ENCODE results near the gene LDHA. TPM values are rescaled to one million over a fixed set of nuclear protein-coding genes. Genes with fewer than 3 reads are reported as not detected.

The LDHA gene
- polyA plus RNA-seq, 2 of the 4 experiments (the other 2 are of a cell fraction): 2,571 to 4,418 TPM

DNA sequence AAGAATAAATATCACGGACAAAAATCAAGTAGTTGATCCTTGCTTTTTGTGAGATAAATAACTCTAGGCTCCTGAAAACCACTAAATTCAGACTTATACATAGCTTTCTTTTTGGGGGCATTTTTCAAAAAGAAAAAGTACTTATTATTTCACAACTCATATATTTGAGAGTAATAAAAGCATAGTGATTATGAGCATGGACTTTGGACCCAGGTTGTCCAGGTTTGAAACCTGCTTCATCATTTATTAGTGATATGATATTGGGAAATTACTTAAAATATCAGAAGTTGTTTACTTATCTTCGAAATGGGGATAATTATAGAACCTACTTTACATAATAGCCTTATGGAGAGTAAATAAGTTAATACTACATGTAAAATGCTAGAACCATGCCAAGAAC lies 44.3 kb downstream of the LDHA start:
- TF ChIP-seq KDM1A (IDR thresholded peaks at IDR 0.05; ENCODE audit: low read depth) (no peak), FOSB (CRISPR knock-in tag; IDR thresholded peaks at IDR 0.05) (no peak), TFCP2L1 (CRISPR knock-in tag; IDR thresholded peaks at IDR 0.05) (no peak), CHD4 (IDR thresholded peaks at IDR 0.05; ENCODE audit: borderline replicate concordance) (no peak), HDAC2 (IDR thresholded peaks at IDR 0.05) (no peak), HES2 (IDR thresholded peaks at IDR 0.05) (no peak), JUNB (IDR thresholded peaks at IDR 0.05) (no peak), SREBF2 (IDR thresholded peaks at IDR 0.05) (no peak), FOXS1 (CRISPR knock-in tag; IDR thresholded peaks at IDR 0.05) (no peak), NPAS2 (CRISPR knock-in tag; IDR thresholded peaks at IDR 0.05; ENCODE audit: borderline replicate concordance) (no peak), USF2 (IDR thresholded peaks at IDR 0.05) (no peak), ZC3H11A (IDR thresholded peaks at IDR 0.05) (no peak), BHLHE40 (IDR thresholded peaks at IDR 0.05; ENCODE audit: low read depth, low read length) (no peak), EHMT2 (IDR thresholded peaks at IDR 0.05; ENCODE audit: low read depth) (no peak), CHD2 (IDR thresholded peaks at IDR 0.05; ENCODE audit: low read length, partially characterized antibody) (no peak), ESRRA (IDR thresholded peaks at IDR 0.05; ENCODE audit: borderline replicate concordance, low read length) (no peak)
- Histone ChIP-seq H3K4me3 (no peak overlapping the region), H3K4me2 (no peak overlapping the region), H3K4me1 (no peaks in the 10 kb centered on the region), H3K27ac (no peak overlapping the region), H3K9me3 (no peaks in the 10 kb centered on the region)
- POLR2A ChIA-PET: no interaction called here
- CTCF ChIA-PET: interaction anchor here (1.8 kb wide), 1 partner anchor 11 kb away, joined by 4 read pairs; no protein-coding TSS in a partner anchor
- ATAC-seq: no peak
- no peak for FAIRE-seq
- 49% methylated on average over 2 of the region's 2 CpGs for WGBS (ENCODE audit: missing lambda C conversion rate)
- no peak for DNase-seq (ENCODE audit: low read depth in 1 of 2, low spot score in 1 of 2)

GRCh38 chr11:18449251-18449650 lies 54.9 kb downstream of the LDHA start:
- FAIRE-seq (no peak), ATAC-seq (no peak), DNase-seq (ENCODE audit: low read depth in 1 of 2, low spot score in 1 of 2) (no peak)
- POLR2A ChIA-PET: no interaction called here
- CTCF ChIA-PET: interaction anchor here (0.6 to 0.7 kb wide), 3 partner anchors 95 to 404 kb away, joined by 3 to 4 read pairs (median 3); no protein-coding TSS in a partner anchor
- no peaks in the 10 kb centered on the region for H3K4me1 ChIP-seq
- TF ChIP-seq HMGXB4 (CRISPR knock-in tag; IDR thresholded peaks at IDR 0.05; ENCODE audit: borderline replicate concordance): no peak
- TF ChIP-seq JUNB (IDR thresholded peaks at IDR 0.05): no peak
- no peak for TF ChIP-seq EP300 (IDR thresholded peaks at IDR 0.05)
- TF ChIP-seq EHMT2 (IDR thresholded peaks at IDR 0.05; ENCODE audit: low read depth): no peak
- no peak for TF ChIP-seq SREBF2 (IDR thresholded peaks at IDR 0.05)
- TF ChIP-seq RCOR1 (IDR thresholded peaks at IDR 0.05; ENCODE audit: low read depth, low read length): no peak
- TF ChIP-seq CTCF (IDR thresholded peaks at IDR 0.05): no peak
- no peak for TF ChIP-seq EHF (CRISPR knock-in tag; IDR thresholded peaks at IDR 0.05)
- TF ChIP-seq MAZ (IDR thresholded peaks at IDR 0.05; ENCODE audit: borderline replicate concordance, low read depth, low read length): no peak
- no peak for TF ChIP-seq HOXB5 (CRISPR knock-in tag; IDR thresholded peaks at IDR 0.05)
- TF ChIP-seq, protein P1, sequence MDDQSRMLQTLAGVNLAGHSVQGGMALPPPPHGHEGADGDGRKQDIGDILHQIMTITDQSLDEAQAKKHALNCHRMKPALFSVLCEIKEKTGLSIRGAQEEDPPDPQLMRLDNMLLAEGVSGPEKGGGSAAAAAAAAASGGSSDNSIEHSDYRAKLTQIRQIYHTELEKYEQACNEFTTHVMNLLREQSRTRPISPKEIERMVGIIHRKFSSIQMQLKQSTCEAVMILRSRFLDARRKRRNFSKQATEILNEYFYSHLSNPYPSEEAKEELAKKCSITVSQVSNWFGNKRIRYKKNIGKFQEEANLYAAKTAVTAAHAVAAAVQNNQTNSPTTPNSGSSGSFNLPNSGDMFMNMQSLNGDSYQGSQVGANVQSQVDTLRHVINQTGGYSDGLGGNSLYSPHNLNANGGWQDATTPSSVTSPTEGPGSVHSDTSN (IDR thresholded peaks at IDR 0.05): no peak
- no peak for TF ChIP-seq GATA3 (IDR thresholded peaks at IDR 0.05; ENCODE audit: borderline replicate concordance)
- TF ChIP-seq KDM5A (IDR thresholded peaks at IDR 0.05): no peak
- TF ChIP-seq CEBPB (IDR thresholded peaks at IDR 0.05): no peak
- TF ChIP-seq ZFP36 (IDR thresholded peaks at IDR 0.05; ENCODE audit: borderline replicate concordance, partially characterized antibody): no peak
- no peak for TF ChIP-seq PHF8 (IDR thresholded peaks at IDR 0.05; ENCODE audit: borderline replicate concordance, low read depth)
- 85% methylated on average over 3 of the region's 3 CpGs for WGBS (ENCODE audit: missing lambda C conversion rate)
- no peak overlapping the region for H3K4me3 ChIP-seq
- no peak overlapping the region for H3K4me2 ChIP-seq
- no peaks in the 10 kb centered on the region for H3K9me3 ChIP-seq
- H3K27ac ChIP-seq: no peak overlapping the region

Measured in A549 (cell line).